Measurements from ENCODE around the gene NCOA1.

Gene NCOA1

GRCh38 chr2:24511198-24511597, 20.1 kb downstream of the NCOA1 start:
- Histone ChIP-seq H3K27ac (replicated peaks) (no peak overlapping the region), H3K4me3 (replicated peaks; ENCODE audit: insufficient read depth, low read length) (no peak overlapping the region), H3K27me3 (ENCODE audit: insufficient read depth, poor library complexity, severe bottlenecking) (no peaks in the 10 kb centered on the region)
- no peak for DNase-seq (ENCODE audit: low read depth in 1 of 2, low spot score in 1 of 2)
- TF ChIP-seq, protein P1, sequence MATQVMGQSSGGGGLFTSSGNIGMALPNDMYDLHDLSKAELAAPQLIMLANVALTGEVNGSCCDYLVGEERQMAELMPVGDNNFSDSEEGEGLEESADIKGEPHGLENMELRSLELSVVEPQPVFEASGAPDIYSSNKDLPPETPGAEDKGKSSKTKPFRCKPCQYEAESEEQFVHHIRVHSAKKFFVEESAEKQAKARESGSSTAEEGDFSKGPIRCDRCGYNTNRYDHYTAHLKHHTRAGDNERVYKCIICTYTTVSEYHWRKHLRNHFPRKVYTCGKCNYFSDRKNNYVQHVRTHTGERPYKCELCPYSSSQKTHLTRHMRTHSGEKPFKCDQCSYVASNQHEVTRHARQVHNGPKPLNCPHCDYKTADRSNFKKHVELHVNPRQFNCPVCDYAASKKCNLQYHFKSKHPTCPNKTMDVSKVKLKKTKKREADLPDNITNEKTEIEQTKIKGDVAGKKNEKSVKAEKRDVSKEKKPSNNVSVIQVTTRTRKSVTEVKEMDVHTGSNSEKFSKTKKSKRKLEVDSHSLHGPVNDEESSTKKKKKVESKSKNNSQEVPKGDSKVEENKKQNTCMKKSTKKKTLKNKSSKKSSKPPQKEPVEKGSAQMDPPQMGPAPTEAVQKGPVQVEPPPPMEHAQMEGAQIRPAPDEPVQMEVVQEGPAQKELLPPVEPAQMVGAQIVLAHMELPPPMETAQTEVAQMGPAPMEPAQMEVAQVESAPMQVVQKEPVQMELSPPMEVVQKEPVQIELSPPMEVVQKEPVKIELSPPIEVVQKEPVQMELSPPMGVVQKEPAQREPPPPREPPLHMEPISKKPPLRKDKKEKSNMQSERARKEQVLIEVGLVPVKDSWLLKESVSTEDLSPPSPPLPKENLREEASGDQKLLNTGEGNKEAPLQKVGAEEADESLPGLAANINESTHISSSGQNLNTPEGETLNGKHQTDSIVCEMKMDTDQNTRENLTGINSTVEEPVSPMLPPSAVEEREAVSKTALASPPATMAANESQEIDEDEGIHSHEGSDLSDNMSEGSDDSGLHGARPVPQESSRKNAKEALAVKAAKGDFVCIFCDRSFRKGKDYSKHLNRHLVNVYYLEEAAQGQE (IDR thresholded peaks at IDR 0.05; ENCODE audit: insufficient replicate concordance, low read depth): no peak
- no peak for TF ChIP-seq POLR2AphosphoS5 (IDR thresholded peaks at IDR 0.05; ENCODE audit: low read depth)
- TF ChIP-seq, protein P2, sequence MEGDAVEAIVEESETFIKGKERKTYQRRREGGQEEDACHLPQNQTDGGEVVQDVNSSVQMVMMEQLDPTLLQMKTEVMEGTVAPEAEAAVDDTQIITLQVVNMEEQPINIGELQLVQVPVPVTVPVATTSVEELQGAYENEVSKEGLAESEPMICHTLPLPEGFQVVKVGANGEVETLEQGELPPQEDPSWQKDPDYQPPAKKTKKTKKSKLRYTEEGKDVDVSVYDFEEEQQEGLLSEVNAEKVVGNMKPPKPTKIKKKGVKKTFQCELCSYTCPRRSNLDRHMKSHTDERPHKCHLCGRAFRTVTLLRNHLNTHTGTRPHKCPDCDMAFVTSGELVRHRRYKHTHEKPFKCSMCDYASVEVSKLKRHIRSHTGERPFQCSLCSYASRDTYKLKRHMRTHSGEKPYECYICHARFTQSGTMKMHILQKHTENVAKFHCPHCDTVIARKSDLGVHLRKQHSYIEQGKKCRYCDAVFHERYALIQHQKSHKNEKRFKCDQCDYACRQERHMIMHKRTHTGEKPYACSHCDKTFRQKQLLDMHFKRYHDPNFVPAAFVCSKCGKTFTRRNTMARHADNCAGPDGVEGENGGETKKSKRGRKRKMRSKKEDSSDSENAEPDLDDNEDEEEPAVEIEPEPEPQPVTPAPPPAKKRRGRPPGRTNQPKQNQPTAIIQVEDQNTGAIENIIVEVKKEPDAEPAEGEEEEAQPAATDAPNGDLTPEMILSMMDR (IDR thresholded peaks at IDR 0.05; ENCODE audit: insufficient read depth, low read length): no peak
- no peak for TF ChIP-seq SPI1 (IDR thresholded peaks at IDR 0.05; ENCODE audit: borderline replicate concordance, low read depth)
- TF ChIP-seq GABPA (IDR thresholded peaks at IDR 0.05; ENCODE audit: low read depth): no peak

GRCh38 chr2:24511894-24512293, 20.8 kb downstream of the NCOA1 start:
- no peak overlapping the region for H3K27ac ChIP-seq (replicated peaks)
- H3K4me3 ChIP-seq (replicated peaks; ENCODE audit: insufficient read depth, low read length): no peak overlapping the region
- H3K27me3 ChIP-seq (ENCODE audit: insufficient read depth, poor library complexity, severe bottlenecking): no peaks in the 10 kb centered on the region
- no peak for DNase-seq (ENCODE audit: low read depth in 1 of 2, low spot score in 1 of 2)
- TF ChIP-seq SPI1 (IDR thresholded peaks at IDR 0.05; ENCODE audit: borderline replicate concordance, low read depth) (no peak), POLR2AphosphoS5 (IDR thresholded peaks at IDR 0.05; ENCODE audit: low read depth) (no peak), GABPA (IDR thresholded peaks at IDR 0.05; ENCODE audit: low read depth) (no peak)
- TF ChIP-seq, protein P1 (IDR thresholded peaks at IDR 0.05; ENCODE audit: insufficient replicate concordance, low read depth): no peak
- TF ChIP-seq, protein P2 (IDR thresholded peaks at IDR 0.05; ENCODE audit: insufficient read depth, low read length): no peak

- TF ChIP-seq, protein P1 (IDR thresholded peaks at IDR 0.05; ENCODE audit: insufficient replicate concordance, low read depth): no peak
- TF ChIP-seq POLR2AphosphoS5 (IDR thresholded peaks at IDR 0.05; ENCODE audit: low read depth) (no peak), GABPA (IDR thresholded peaks at IDR 0.05; ENCODE audit: low read depth) (no peak), SPI1 (IDR thresholded peaks at IDR 0.05; ENCODE audit: borderline replicate concordance, low read depth) (no peak)
- TF ChIP-seq, protein P2 (IDR thresholded peaks at IDR 0.05; ENCODE audit: insufficient read depth, low read length): no peak
- no peaks in the 10 kb centered on the region for H3K27me3 ChIP-seq (ENCODE audit: insufficient read depth, poor library complexity, severe bottlenecking)
- H3K27ac ChIP-seq (replicated peaks): no peak overlapping the region
- no peak for DNase-seq (ENCODE audit: low read depth in 1 of 2, low spot score in 1 of 2)
- H3K4me3 ChIP-seq (replicated peaks; ENCODE audit: insufficient read depth, low read length): no peak overlapping the region
Observed at GRCh38 chr2:24512404-24512803, 21.4 kb downstream of the NCOA1 start.

All from HL-60 (cell line).